HG03108 (cell line): ENCODE data around the gene SH3BGRL3.
"Not testable (repeated sequence)": the region's sequence is repeated elsewhere in the genome, so short reads cannot be mapped to it uniquely, and the experiment has no call there.

ENCODE experiments used
- ATAC-seq: cut with Tn5 transposase; IDR thresholded peaks from one replicate; pipeline ENCODE4 v1.9.1; 2021; ENCODE audit warnings: moderate library complexity; ENCODE audit not compliant: unreplicated experiment

Gene SH3BGRL3

DNA sequence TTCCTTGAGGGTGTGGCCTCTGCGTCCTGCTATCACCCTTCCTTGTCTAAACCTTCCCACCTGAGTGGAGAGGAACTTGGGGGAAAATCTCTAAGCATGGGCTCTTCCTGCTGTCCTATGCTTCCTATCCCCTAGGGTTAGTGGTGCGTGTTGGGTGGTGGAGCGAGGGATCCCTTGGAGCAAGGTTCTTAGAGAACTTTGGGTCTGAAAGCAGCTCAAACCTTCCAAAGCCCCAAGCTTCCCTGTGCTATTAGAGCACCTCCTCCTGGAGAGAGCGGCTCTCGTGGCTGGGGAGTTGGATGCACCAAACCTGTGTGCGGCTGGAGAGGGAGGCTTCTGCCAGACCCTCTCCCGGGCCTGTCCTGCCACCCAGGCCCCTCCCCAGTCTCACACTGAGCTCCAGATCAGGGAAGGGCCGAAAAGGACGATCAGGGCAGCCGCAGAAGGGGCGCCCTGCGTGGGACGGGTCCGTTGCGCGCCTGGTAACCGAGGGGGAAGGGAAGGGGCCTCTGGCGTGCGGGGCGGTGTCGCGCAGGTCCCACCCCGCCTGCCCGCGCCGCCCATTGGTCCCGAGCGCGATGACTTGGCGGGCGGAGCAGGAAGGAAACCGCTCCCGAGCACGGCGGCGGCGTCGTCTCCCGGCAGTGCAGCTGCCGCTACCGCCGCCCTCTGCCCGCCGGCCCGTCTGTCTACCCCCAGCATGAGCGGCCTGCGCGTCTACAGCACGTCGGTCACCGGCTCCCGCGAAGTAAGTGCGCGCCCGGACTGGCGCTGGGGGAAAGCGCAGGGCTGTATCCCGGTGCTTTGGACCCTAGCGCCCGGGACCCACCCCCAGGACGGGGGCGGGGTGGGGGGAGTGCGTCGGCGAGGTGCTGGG is at the start of gene SH3BGRL3:
Gene SH3BGRL3, plus strand, starts transcription at position 631 of the 877 bp plus-strand sequence. Its CDS starts 70 bp downstream, at position 701.
- ATAC-seq, result peak; percentile 55

- ATAC-seq, result not testable (repeated sequence)
Measured at GRCh38 chr1:26230682-26231081, 49.2 kb upstream of the SH3BGRL3 start.

DNA sequence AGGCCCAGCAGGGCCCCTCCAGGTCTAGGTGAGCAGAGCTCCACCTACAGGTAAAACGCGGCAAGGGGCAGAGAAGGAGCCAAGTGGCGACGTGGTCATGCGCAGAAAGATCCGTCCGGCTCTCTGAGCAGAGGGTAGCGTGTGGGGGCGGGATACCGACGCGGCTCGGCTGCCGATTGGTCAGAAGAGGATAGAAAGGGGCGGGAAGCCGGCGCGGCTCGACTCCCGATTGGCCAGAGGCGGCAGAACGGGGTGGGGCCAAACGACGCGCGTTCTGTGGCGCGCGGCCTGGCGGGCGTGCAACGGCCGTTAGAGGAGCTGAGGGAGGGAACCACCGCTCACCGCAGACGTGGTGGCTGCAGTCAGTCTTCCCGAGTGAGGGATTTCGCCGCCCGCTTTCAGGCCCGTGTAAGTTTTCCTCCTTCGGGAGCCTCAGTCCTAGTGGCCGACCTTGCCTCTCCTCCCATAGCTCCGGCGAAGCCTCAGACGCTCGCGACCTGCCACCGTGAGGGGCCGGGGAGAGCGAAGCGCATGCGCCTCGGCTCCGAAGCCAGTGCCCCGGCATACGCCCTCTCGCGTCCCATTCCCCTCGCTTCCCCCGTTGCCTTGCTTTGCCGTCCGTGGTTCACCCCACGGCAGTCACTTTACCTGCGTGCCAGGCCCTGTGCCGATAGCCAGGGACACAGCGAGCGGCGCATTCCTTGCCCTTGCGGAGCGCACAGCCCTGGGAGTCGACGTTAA is 45.8 kb upstream of the SH3BGRL3 start, which contains the start of gene CEP85:
Gene CEP85, plus strand, starts transcription at position 298 of the 741 bp plus-strand sequence. CDS start 5,584 bp downstream, outside the sequence.
- ATAC-seq, result peak; percentile 83

DNA sequence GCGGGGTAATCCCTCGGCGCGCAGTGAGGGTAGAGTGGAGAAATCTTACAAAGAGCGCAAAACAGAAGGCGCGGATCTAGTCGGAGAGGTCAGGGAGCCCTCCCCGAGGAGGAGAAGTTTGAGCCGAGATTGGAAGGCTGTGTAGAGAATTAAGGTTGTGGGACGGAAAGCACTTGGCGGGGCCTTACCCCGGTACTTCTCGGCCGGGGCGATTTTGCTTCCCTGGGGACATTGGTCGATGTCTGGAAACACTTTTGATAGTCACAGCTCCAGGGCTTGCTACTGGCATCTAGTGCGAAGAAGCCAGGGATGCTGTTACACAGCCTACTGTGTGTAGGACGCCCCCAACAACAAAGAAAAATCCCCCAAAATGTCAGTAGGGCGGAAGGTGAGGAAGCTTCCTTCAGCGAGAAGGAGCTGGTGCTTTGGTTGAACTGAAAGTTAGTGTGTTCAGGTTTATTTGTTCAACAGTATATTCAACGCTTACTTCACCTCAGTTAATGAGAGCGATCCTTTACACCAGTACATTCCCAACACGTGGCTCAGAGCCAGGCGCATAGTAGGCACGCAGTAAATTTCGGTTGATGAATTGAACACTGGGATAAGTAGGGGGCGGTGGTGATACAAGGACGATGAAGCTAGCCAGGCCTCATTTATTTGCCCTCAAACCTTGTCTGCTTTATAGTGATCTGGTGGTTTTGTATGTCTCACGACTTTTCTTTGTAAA is 45.1 kb upstream of the SH3BGRL3 start:
- ATAC-seq, result peak; percentile 5

- ATAC-seq, result no peak
Measured at GRCh38 chr1:26237230-26237966, 42.5 kb upstream of the SH3BGRL3 start.

DNA sequence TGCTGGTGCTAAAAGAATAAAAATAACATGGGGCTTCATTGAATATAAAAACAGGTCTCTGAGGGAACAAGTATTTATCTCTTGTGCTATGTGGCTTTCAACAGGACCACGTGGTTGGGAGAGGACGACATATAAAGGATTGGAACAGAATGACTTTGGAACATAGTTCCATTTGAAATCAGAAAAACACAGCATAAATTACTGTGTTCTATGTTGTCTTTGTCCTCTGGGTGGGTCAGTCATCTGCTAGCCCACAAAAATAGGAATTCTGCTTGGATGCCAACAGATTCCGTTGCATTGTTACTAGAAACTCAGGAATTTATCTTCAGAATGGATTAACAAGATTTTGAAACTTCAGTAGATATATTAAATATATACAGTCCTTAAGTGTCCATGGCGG is 40.0 kb upstream of the SH3BGRL3 start:
- ATAC-seq, result no peak

GRCh38 chr1:26252718-26253117 is 27.2 kb upstream of the SH3BGRL3 start:
- ATAC-seq, result no peak

DNA sequence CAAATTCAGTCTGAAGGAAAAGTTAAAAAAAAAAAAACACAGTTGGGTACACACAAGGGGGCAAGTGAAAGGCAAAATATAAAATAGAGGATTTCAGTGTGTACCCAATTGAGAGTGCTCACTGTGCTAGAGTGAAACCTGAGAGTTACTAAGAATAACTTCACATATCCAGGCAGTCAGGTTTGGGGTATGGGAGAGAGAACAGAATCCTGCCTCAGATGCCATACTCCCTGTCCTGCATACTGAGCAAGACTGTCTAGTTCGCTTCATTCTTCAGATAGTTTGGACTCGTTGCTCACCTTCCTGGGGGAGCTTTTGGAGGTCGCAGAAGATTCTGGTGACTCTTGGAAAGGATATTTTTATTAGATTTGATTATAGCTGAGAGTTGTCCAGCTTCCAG is 25.5 kb upstream of the SH3BGRL3 start:
- ATAC-seq, result no peak

DNA sequence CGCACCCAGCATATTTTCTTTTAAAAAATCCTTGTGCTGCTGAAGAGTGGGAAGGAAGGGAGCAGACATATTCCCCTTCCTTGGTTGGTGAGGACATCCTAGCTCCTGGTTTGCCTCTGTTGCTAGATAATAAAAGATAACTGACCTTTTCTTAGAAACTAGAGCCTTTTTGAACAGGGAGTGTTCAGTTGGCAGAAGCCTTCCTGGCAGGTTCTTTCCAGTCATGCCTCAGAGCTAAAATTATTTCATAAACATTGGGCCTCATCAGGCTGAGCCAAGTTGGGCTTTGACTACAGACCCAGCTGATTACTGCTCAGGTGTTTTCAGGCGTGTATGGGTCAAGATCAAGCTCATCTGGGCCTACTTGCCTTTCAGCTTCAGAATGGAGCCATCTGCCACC is 22.7 kb upstream of the SH3BGRL3 start:
- no peak for ATAC-seq

- ATAC-seq, result no peak
Measured at GRCh38 chr1:26259005-26259404, 20.9 kb upstream of the SH3BGRL3 start.

GRCh38 chr1:26259578-26259977 is 20.3 kb upstream of the SH3BGRL3 start:
- no peak for ATAC-seq

DNA sequence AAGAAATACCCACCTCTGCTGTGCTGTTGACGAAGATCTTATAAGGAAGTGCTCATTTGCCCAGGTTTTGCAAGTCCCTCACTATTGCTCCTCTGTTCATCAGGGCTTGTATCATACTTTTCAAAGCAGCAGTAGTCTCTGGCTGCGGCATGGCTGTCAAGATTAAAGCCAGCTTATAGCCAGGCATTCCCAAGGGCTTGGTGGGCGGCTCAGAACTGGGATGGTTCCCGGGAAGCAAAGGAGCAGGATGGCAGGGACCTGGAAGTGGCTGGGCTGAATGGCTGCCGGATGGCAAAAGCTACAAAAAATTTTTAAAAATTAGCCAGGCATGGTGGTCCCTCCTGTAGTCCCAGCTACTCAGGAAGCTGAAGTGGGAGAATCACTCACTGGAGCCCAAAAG is 16.7 kb upstream of the SH3BGRL3 start:
- no peak for ATAC-seq

DNA sequence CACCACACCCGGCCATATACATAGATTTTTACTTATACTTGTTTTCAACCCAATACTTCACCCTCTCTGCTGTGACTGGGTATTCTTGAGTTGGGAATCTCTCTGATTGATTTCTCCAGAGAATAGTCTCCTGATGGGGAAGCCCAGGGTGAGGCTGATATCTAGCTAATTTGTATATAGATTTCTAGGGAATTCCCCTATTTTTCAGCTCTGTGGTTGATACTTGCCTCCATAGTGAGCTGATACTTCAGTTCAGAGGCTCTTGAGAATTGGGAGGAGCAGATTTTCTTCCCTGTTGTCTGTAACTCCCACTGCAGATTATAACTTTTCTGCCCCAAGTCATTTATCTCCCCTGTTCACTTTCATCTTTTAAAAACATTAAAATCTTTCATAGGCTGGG is 14.5 kb upstream of the SH3BGRL3 start:
- no peak for ATAC-seq

- no peak for ATAC-seq
Measured at GRCh38 chr1:26268290-26269197, 11.3 kb upstream of the SH3BGRL3 start.

GRCh38 chr1:26269198-26269550 is 10.7 kb upstream of the SH3BGRL3 start:
- ATAC-seq, result no peak

- ATAC-seq, result no peak
Measured at GRCh38 chr1:26274801-26275425, 5.0 kb upstream of the SH3BGRL3 start.

GRCh38 chr1:26275580-26276431 is 4.1 kb upstream of the SH3BGRL3 start:
- peak; percentile 31 for ATAC-seq

DNA sequence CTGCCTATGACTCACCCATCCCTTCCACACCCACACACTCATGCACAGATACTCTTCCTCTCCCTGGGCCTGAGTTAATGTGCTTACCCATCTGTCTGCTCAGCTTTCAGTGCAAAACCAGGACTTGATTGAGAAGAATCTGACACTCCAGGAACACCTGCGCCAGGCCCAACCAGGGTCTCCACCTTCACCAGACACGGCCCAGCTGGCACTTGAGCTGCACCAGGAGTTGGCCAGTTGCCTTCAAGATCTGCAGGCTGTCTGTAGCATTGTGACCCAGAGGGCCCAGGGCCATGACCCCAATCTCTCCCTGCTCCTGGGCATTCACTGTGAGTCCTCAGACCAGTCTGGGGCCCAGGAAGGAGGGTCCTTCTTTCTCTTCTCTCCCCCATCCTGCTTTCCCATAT is 3.5 kb upstream of the SH3BGRL3 start:
- ATAC-seq, result no peak
